PC-3 (cell line): Measurements from ENCODE around the gene EAF2.

Experiments
- EZH2 ChIP-seq: fragments of 300-600 bp; sonication (generic); IDR thresholded peaks from one replicate; pipeline ENCODE4 v1.6.1; 2017; ENCODE audit warnings: antibody characterized with exemption, mild to moderate bottlenecking, low read length; ENCODE audit not compliant: unreplicated experiment
- TF ChIP-seq, protein P1 (sequence below): fragments of 300-600 bp; sonication (generic); conservative IDR thresholded peaks from 2 replicates; pipeline ENCODE4 v1.5.1; 2017; ENCODE audit warnings: antibody characterized with exemption, low read depth, mild to moderate bottlenecking, low read length

DNA sequence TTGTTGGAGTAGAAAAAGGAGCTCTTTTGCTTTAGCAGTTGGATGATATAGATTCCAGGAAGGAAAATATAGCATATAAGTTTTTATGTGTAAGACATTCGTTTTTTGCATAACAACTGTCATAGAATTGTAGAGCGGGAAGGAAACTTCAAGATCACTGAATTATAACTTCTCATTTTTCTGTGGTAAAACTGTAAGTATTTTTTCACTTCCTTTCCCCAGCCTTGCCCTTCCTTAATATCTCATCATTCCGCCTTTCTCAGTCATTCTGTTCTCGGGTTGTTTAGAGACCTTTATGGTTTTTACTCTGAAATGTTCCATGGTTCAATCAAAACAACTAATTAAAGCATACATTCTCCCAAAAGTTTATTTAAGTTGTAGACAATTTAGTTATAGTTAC, 1.1 kb downstream of the EAF2 start:
- TF ChIP-seq, protein P1, sequence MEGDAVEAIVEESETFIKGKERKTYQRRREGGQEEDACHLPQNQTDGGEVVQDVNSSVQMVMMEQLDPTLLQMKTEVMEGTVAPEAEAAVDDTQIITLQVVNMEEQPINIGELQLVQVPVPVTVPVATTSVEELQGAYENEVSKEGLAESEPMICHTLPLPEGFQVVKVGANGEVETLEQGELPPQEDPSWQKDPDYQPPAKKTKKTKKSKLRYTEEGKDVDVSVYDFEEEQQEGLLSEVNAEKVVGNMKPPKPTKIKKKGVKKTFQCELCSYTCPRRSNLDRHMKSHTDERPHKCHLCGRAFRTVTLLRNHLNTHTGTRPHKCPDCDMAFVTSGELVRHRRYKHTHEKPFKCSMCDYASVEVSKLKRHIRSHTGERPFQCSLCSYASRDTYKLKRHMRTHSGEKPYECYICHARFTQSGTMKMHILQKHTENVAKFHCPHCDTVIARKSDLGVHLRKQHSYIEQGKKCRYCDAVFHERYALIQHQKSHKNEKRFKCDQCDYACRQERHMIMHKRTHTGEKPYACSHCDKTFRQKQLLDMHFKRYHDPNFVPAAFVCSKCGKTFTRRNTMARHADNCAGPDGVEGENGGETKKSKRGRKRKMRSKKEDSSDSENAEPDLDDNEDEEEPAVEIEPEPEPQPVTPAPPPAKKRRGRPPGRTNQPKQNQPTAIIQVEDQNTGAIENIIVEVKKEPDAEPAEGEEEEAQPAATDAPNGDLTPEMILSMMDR, result no peak
- no peak for TF ChIP-seq EZH2
